Measurements from ENCODE around the gene EXOG. TPM values are rescaled to one million over a fixed set of nuclear protein-coding genes. Genes with fewer than 3 reads are reported as not detected.
"Not testable (repeated sequence)": the region's sequence is repeated elsewhere in the genome, so short reads cannot be mapped to it uniquely, and the experiment has no call there.

The EXOG gene
- polyA plus RNA-seq, 3 donors = 11.4 to 16.0 (median 11.5) TPM

GRCh38 chr3:38560996-38561717 lies 65.0 kb downstream of the EXOG start:
- no peak for DNase-seq (ENCODE audit: low read depth in 3 of 3, low spot score in 2 of 3)

GRCh38 chr3:38561746-38562466 lies 65.8 kb downstream of the EXOG start:
- DNase-seq (ENCODE audit: low read depth in 3 of 3, low spot score in 2 of 3) = no peak

GRCh38 chr3:38562467-38562925 lies 66.4 kb downstream of the EXOG start:
- DNase-seq (ENCODE audit: low read depth in 3 of 3, low spot score in 2 of 3) = no peak

DNA sequence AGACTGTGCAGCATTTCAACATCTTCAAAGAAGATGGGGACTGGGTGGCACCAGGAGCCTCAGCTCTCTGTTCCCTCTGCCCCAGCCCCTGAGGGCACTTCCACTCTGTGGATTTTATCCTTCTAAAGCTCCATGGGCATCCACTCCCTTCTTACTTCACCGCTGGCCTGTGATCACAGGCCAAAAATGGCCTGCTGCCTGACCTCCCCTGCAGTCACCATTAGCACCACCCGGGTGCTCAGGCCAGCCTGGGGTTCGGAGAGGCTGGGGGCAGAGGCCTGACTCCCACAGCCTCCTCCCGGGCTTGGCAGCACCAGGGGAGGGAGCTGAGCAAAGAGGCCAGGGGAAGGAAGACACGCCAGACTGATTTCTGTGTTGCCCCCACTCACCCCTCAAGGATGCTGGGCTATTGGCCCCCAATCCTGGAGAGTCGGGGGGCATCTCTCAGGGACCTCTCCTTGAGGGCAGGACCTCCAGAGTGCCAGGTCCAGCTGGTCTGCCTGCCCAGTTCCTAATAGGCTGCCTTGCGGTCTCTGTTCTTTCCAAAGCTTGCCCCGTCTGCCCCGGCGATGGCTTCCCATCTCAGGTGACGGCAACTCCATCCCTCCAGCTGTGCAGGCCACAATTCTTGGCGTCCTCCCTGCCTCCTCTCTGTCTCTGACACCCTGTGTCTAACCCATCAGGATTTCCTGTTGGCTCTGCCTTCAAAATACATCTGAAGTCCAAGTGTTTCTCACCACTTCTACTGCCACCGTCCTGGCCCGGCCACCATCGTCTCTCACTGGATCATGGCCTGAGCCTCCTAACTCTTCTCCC lies 67.1 kb downstream of the EXOG start:
- DNase-seq (ENCODE audit: low read depth in 3 of 3, low spot score in 2 of 3) = no peak

DNA sequence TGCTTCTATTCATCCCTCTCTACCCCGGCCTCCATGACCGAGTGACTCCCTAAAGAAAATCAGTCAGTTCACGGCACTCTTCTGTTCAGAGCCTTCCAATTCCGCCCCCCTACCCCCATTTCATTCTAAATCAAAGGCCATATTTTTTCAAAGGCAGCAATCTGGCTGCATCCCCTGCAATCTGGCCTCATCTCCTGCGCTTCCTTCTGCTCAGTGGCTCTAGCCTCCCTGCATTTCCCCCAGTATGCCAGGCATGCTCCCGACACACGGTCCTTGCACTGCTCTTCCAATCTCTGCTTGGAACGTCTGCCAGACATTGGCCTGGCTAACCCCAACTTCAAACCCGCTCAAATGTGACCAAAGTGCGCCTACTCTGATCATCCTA lies 67.7 kb downstream of the EXOG start:
- DNase-seq (ENCODE audit: low read depth in 3 of 3, low spot score in 2 of 3) = no peak

- no peak for DNase-seq (ENCODE audit: low read depth in 3 of 3, low spot score in 2 of 3)
These were observed 68.6 kb downstream of the EXOG start for GRCh38 chr3:38564631-38565338.

GRCh38 chr3:38565339-38566214 lies 69.4 kb downstream of the EXOG start:
- DNase-seq (ENCODE audit: low read depth in 3 of 3, low spot score in 2 of 3) = no peak

GRCh38 chr3:38566215-38566528 lies 70.0 kb downstream of the EXOG start:
- DNase-seq (ENCODE audit: low read depth in 3 of 3, low spot score in 2 of 3) = no peak

DNA sequence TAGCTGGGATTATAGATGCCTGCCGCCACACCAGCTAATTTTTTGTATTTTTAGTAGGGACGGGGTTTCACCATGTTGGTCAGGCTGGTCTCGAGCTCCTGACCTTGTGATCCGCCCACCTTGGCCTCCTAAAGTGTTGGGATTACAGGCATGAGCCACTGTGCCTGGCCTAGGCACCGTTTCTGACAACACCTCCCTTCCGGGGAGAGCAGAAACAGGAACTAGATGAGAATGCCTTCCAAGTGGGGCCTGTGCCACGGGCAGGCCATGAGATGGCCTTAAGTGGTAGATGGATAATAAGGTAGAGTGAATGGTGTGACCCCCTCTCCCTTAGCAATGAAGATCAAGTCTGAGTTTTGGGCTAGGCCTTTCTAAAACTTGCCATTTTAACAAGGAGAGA lies 70.7 kb downstream of the EXOG start:
- not testable (repeated sequence) for DNase-seq (ENCODE audit: low read depth in 3 of 3, low spot score in 2 of 3)

DNA sequence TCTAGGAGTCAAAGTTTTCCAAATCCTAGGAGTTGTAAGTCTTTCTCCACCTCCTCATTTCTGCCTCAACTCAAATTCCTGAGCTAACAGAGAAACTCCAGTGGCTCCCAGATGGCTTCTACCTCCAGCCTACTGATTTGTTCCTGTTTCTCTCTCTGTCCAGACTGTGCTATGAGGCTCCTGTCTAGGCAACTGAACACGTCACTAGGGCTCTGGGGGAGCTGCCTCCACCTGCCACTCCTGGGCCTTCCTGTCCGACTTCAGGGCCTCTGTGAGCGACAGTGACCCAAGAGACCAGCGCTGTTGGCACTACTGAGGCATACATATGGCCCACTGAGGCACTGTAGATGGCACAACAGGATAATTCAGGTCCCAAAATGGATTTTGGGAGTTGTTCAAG lies 71.4 kb downstream of the EXOG start:
- no peak for DNase-seq (ENCODE audit: low read depth in 3 of 3, low spot score in 2 of 3)

DNA sequence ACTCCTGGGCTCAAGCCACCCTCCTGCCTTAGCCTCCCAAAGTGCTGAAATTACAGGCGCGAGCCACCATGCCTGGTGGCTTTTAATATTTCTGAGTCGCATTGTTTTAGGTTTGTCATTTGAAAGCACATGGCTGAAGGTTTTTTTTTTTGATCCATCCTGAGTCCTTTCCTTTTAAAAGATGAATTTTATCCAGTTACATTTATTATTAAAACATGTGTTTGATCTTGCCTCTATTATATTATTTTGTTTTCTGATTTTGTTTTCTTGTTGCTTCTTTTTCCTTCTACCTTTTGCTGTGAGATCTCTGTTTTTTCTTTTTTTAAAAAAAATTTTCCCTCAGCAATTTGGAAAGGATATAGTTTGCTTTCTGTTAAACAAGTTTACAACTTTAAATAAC lies 77.0 kb downstream of the EXOG start:
- no peak for DNase-seq (ENCODE audit: low read depth in 3 of 3, low spot score in 2 of 3)

GRCh38 chr3:38573556-38573955 lies 77.4 kb downstream of the EXOG start:
- no peak for DNase-seq (ENCODE audit: low read depth in 3 of 3, low spot score in 2 of 3)

DNA sequence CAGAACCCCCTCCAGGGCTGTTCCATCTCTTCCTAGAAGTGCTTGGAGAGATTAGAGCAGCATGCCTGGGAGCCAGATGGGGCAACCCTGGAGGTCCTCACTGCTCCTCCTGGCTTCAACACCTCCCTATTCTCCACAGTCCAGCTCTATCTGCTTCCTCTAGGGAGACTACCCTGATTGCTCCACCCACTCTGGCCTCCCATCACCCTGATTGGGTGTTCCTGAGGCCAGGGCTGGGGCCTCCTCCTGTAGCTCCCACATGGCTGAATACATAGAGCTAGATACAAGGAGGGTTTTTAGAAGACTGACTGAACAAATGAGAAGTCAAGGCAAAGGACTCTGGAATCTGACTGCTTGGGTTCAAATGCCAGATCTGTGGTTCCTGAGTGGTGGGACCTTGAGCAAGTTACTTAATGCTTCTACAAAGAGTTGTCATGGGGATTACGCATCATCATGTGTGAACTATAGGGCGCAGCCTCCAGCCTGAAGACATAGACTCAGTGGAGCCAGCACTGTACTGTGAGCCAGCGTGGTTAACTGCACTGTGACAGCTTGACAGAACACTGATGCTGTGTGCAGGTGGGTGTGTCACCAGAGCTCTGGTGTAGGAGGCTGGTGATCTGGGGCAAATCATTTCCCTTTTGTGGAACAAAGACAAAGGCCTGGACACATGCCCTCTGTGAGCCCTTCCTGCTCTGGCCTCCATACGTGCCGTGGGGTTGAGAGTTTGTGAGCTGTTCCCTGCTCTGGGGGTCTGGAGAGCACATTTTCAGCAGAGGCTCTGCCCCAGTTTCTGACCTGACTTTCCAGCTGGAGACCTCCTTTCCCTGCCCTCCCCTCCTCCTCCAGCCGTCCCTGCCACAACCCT lies 78.5 kb downstream of the EXOG start:
- no peak for DNase-seq (ENCODE audit: low read depth in 3 of 3, low spot score in 2 of 3)

GRCh38 chr3:38575279-38575843 lies 79.2 kb downstream of the EXOG start:
- no peak for DNase-seq (ENCODE audit: low read depth in 3 of 3, low spot score in 2 of 3)

Other genes starting within 250 kb of the EXOG start
- 1 to 10 TPM; 1.7 to 3.4 (median 2.4) TPM for gene SLC22A13, start 230.5 kb upstream of the EXOG start, polyA plus RNA-seq (ENCODE audit: insufficient read length in 3 of 3)
- under 1 TPM; 0.30 to 0.44 (median 0.37) TPM for gene SLC22A14, start 214.0 kb upstream of the EXOG start, polyA plus RNA-seq (ENCODE audit: insufficient read length in 3 of 3)
- 10 to 100 TPM in 1 of 3 donors, 1 to 10 TPM in 2; 8.8 to 10.4 (median 8.8) TPM for gene XYLB, start 149.6 kb upstream of the EXOG start, polyA plus RNA-seq (ENCODE audit: insufficient read length in 3 of 3)
- 10 to 100 TPM; 15.4 to 16.9 (median 15.7) TPM for gene ACVR2B, start 42.5 kb upstream of the EXOG start, polyA plus RNA-seq (ENCODE audit: insufficient read length in 3 of 3)
- under 1 TPM; 0.88 to 0.97 (median 0.94) TPM for gene SCN5A, start 153.3 kb downstream of the EXOG start, polyA plus RNA-seq (ENCODE audit: insufficient read length in 3 of 3)

Measured in right renal cortex interstitium (tissue), 3 donors.